8988T (cell line): ENCODE results near the gene JPH4.
"Not testable (repeated sequence)": the region's sequence is repeated elsewhere in the genome, so short reads cannot be mapped to it uniquely, and the experiment has no call there.

Source experiments
- DNase-seq: peaks from one replicate; pipeline ENCODE4 v3.0.0; 2011

JPH4 gene

DNA sequence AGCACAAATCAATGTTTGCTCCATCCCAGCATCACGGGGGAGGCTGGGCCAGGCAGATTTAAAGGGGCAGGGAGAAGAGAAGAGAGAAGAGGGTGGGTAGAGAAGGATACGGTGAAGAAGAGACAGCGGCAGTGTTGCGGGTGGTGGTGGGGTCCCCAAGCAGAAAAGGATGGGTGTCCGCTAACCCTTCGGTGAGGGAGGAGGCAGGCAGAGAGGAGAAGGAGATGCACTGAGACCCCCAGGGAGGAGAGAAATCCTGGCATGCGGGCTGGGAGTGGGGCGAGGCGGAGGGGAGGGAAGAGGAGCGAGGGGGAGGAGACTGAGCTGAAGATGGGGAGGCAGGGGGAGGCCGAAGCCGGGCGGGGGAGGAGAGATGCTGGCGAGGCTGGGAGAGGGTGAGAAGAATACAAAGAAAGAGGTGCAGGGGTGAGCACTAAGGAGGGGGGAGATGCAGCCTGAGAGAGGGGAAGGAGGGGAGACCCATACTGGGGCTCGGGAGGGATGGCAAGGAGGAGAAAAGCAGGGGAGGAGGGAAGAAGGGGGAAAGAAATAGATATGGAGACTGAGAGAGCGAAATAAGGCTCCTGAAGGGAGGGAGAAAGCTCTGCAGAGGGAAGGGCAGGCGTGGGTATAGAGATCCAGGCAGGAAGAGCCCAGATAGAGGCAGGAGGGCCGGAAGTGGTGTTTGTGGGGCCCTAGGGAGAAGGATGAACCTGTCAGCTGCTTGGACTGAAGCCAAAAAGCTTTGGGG, at the start of gene JPH4:
JPH4 (minus strand) TSS at position 231 of the 751 bp plus-strand sequence. CDS start 1,337 bp downstream, outside the sequence.
- DNase-seq, result no peak

DNA sequence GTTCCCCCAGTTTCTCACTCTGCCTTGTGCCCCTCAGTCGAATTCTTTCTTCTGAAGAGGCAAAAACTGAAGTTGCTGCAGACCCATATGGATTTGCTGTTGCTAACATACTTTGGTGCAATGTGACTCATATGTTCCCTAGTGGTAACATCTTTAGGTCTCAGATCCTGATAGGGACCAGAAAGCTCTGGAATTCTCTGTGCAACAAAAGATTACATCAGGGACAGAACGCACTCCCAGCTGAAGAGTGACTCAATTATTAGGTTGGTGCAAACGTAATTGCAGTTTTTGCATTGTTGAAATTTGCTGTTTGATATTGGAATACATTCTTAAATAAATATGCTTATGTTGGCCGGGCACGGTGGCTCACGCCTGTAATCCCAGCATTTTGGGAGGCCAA, 49.4 kb upstream of the JPH4 start:
- no peak for DNase-seq

DNA sequence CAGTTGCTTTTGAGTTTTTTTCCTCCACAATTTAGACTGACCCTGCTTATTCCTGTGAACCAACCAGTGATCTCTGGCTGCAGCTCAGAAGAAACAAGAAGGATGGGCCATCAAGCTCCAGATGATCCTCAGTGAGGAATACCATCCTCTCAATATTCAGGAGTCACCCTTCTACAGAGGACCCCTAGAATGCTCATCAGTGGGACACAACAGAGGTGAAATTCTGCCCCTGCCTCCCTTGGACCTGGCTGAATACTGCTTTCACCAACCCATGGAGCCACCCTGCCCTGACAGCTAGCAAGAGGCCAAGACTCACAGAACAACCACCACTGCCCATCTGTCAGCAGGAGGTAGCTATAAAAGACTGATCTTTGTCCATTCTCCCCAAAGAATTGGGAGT, 48.4 kb upstream of the JPH4 start:
- no peak for DNase-seq

DNA sequence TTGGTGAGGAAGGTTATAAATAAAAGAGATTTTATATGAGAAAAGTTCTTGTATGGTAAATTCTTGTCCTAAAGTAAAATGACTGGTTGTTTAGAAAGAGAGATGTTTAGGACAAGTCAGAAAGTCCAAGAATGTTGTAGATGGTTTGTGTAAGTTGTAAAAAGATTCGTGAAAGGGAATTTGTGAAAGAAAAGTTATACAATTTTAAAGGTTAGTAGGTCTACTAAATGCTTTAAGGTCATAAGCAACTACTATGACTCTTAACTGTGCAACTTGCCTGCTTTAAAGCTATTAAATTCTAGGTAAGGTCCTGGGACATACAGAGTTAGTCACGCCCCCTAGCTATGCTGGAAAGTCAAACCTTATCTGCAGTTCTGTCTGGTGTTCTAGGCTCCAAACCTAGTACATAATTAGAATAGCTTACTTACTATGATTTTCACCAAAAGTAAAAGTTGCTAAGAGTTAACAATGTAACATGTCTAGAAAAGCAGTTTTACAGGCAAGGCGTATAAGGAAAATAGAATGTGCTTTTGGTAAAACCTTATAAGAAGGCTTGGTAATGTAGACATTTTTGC, 46.3 kb upstream of the JPH4 start:
- no peak for DNase-seq

DNA sequence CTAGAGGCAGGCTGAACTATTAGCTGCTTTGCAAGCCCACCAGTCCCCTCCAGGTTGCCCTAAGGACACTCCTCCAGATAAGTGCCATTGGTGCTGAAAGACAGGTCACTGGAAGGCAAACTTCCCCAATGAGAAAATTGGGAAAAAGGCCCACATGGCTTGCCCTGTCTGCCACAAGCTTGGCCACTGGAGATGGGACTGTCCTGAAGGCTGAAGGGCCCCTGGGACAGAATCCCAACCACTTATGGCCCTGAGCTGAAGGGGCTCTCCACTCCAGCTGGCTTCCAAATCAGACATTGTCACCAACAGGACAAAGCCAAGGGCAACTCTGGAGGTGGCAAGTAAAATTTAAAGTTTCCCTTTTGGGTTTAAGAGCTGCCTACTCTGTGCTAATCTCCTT, 45.4 kb upstream of the JPH4 start:
- no peak for DNase-seq

DNA sequence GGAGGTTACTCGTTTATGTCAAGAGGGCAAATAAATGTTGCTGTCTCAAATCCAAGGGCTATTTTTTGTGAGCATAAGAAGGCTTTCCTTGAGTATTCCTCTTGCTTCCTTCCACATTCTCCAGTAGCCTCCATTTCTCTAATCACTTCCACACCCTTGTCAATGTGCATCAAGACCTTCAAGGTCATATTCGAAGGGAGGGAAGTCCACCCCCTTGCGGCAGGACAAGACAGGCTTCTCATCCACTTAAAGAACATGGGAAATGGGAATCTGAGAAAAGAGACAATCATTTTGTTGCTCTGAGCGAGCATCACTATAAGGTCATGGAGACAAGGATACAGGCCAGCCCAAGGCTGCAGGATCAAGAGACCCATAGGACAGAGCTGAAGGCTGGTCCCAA, 44.4 kb upstream of the JPH4 start:
- DNase-seq, result no peak

DNA sequence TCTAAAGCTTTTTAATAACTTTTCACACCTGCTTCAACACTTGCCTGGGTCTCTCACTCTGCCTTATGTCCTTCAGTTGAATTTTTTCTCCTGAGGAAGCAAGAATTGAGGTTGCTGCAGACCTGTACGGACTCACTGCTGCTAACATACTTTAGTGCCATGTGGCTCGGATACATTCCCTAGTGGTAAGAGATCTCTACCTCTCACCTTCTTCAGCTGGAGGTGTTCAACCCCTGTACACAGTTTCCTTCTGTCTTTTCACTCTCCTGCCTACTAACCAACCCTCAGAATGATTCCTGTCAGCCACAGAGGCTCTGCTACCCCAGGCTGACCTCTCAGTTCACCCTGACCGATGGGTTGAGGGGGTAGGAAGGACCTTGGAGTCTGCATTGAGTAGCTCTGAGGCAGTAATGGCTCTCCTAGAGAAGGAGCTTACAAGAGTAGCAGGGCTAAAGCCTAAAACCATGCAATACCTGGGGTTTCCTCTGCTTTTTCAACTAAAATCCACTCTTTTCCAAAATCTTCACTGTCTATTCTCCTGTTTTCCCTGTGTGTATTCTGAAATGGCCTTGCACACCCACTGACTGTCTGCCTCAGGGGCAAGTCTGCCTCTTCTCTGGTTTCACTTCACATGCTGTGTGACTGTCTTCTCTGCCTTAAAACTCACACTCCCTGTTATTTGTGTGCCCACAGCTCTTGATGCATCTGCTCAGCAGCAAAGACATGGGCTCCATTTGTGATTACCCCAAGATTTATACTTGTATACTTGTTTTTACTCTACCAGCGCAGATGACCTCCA, 43.5 kb upstream of the JPH4 start:
- no peak for DNase-seq

DNA sequence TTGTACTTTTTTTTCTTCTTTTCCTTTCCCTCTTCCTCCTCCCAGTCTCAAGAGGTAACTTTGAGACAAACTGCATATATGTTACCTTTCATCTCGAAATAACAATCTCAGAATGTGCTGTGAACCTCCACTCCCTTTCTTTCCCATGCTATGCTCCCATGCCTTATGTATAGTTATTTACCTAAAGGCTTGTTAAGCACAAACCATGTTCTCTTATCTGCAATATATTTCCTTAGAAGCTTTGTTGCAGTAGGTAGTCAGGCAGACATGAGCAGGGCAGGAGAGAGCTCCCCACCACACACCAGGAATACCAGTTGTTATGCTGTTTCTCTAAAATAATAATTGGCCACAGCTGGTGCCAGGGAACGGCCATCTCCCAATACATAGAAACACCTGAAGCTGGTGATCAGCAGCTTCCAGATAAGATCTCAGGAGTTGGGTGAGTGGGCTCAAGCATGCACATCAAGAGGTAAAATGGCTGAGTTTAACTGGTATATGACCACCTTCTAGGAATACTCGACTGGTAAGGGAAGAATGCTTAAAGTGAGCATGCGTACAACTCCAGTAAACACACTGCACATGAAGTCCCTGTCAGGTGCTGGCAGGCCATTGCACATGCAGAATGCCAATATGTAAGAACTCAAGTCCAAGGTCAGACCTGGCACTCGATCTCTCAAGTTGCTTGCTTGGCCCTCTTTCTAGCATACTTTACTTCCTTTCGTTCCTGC, 42.8 kb upstream of the JPH4 start:
- no peak for DNase-seq

DNA sequence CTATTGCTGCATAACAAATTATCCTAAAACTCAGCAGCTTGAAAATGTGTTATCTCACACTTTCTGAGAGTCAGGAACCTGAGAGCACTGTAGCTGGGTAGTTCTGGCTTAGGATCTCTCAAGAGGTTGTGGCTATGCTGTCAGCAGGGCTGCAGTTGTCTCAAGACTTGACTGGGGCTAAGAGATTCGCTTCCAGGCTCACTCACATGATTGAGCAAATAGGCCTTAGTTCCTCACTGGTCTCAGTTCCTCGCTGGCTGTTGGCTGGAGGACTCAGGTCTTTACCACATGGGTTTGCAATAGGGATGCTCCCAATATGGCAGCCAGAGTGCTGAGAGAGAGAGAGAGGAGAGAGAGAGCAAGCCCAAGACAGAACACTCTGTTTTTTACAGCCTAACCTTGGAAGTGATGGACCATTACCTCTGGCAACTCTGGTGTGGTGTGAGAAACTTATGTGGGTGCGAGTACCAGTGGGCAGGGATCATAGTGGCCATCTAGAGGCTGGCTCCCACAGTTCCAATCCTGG, 41.6 kb upstream of the JPH4 start:
- DNase-seq, result no peak

DNA sequence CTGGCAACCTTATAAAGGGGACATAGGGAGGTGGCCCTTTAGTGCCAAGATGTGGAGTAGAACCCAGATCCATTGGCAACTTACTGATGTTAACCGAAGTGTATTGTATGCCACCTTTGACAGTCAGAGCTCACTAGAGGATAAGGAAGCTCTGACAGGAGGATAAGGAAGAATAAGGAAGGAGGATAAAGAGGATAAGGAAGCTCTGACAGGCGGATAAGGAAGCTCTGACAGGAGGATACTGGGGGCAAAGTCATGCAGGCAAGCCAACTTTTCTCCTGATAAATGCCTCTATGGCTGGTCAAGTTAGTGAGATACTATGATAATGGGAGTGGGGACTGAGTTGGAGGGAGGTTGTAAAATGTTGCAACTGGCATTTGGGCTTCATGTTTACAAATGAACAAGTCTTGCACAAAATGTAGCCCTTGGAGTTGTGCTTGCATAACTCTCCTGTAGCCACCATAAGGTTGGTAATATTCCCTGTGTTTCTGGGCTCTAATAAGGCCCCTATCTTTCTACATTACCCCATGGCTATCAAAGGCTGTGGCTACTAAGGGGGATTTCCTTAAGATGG, 39.9 kb upstream of the JPH4 start:
- DNase-seq, result no peak

DNA sequence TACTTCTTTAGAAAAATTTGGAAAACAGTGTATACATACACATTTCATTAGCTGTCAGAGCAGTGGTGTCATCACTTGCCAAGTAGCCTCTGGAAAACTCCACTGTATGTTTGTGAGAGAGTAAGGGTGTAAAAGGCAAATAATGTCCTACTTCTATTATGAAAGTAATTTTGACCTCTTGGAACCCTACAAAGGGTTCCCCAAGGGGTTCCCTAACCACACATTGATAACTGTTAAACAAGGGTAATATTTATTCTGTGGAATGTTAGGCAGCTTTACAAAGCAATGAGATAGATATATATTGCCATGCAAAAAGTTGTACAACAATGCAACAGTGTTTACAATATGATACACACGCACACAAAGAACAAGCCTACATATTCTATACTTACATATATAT, 38.9 kb upstream of the JPH4 start:
- no peak for DNase-seq

DNA sequence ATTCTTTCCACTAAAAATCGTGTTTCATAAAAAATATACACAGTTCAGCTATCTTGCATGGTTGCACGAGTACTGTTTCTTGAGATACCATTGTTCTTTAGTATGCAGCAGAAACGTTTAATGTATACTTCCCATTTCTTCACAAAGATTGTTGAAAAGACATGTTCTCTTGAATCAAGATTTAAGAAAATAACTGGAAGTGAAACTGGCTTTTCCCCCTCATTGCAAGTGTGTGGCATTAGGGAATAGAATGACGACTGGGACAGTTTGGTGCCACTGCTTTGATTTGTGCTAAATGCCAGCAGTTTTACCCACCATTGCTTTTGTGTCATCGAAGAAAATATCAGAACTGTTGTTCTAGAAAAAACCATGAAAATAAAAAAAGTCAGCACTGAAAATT, 37.3 kb upstream of the JPH4 start:
- no peak for DNase-seq

DNA sequence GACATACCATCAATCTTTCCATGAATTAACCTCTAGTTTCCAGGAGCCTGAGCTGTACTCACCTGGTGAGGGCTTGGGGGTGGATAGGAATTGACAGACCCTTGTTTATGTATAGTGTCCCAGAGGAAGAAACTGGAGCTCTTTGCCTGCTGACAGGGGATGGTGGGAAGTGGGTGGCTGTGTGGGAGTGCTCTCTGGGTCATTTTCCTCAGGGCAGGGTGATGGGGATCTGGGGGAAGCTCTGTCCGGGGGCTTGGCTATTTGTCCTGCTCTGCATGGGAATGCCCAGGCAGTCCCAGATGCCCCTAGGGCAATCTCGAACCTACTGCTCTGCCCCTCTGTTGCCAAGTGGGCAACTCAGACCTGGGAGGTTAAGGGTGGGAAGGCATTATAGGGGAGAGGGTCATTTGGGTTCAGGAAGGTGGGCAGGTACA, 35.8 kb upstream of the JPH4 start:
- DNase-seq, result no peak

DNA sequence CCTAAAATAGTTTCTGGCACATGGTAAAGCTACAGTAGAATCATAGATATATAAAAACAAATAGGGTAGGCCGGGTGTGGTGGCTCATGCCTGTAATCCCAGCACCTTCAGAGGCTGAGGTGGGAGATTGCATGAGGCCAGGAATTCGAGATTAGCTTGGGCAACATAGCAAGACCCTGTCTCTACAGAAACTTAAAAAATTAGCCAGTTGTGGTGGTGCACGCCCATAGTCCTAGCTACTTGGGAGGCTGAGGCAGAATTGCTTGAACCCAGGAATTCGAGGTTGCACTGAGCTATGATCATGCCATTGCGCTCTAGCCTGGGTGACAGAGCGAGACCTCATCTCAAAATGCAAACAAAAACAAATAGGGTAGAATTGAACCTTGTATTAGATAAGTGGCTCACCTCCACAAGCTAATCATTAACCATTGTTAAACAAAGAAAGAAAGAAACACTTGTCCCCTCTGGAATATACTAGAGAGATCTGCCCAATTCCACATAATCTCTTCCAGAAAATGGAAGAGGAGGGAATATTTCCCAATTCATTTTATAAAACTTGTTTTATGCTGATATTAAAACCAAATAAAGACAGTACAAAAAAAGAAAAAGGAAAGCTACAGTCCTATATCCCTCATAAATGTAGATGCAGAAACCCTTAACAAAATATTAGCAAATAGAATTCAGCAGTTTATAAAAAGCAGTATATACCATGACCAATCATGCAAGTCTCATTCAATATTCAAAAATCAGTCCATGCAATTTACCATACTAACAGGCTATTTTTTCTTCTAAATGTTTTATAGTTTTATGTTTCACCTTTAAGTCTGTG, 34.9 kb upstream of the JPH4 start:
- DNase-seq, result no peak

DNA sequence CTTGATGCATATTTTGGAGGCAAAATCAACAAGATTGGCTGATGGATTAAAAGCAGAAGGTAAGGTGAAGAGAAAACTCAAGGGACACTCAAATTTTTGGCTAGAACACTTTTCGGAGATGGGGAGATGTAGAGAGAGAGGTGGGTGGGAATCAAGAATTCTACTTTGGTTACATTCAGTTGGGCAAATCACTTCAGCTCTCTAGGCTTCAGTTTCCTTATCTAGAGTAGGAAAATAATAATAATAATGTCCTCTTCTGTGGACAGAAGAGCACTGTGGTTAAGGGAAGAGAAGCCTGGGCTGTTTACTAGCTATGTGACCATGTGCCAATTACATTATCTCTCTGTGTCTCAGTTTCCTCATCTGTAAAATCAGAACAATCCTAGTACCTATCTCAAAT, 34.2 kb upstream of the JPH4 start:
- DNase-seq, result no peak

DNA sequence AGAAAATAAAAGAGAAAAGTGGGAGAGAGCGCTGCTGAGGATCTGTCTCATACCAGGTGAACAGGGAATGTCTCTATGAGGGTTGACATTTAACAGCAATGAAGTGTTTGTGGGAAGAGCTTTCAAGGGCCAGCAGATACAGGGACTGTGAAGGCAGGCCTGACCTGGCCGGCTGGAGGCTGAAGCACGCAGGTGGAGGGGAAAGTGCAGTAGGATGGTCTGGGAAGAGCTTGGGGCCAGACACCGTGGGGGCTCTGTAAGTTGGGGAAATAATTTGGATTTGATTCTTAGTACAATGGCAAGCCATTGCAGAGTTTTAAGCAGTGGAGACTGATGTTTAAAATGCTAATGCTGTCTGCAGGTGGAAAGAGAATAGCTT, 33.8 kb upstream of the JPH4 start:
- DNase-seq, result no peak

DNA sequence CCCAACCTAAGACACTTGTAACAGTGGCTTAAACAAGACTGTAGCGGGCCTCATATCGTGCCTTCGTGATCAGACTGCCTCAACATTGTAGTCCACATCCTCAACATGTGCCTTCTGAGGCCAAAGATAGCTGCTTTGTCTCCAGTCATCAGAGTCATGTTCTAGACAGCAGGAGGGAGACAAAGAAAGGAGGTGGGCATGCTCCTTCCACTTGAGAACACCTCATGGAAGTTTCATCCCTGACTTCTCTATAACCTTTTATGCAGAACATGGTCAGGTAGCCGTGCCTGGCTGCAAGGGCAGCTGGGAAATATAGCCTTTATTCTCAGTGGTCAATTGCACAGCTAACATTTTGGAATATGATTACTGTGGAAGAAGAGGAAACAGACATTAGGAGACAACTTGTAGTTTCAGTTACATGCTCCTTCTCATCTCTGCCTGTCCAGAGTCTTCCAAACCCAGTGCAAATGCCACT, 32.3 kb upstream of the JPH4 start:
- DNase-seq, result no peak

DNA sequence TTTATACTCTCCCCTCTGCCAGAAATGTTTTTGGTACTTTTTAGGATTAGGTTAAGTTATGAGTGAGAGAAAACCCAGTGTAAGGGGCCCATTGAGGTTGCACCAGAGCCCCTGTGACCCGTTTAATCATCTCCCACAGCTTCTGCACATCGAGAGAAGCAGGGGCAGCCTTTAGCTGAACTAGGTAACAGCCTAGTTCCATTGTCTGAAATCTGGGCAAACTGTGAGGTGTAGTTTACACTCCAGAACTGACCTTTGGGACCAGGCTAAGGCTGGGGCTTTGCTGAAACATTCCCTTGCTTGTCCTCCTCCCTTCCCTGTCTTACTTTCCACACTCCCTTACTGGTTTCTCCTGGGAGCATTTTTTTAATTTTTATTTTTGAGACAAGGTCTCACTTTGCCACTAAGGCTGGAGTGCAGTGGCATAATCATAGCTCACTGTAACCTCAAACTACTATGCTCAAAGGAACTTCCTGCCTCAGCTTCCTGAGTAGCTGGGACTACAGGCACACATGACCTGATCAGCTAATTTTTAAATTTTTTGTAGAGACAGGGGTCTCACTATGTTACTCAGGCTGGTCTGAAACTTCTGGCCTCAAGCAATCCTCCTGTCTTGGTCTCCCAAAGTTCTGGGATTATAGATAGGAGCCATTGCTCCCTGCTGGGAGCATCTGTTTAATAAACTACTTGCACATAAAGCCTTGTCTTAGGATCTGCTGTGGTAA, 31.7 kb upstream of the JPH4 start:
- DNase-seq, result no peak

DNA sequence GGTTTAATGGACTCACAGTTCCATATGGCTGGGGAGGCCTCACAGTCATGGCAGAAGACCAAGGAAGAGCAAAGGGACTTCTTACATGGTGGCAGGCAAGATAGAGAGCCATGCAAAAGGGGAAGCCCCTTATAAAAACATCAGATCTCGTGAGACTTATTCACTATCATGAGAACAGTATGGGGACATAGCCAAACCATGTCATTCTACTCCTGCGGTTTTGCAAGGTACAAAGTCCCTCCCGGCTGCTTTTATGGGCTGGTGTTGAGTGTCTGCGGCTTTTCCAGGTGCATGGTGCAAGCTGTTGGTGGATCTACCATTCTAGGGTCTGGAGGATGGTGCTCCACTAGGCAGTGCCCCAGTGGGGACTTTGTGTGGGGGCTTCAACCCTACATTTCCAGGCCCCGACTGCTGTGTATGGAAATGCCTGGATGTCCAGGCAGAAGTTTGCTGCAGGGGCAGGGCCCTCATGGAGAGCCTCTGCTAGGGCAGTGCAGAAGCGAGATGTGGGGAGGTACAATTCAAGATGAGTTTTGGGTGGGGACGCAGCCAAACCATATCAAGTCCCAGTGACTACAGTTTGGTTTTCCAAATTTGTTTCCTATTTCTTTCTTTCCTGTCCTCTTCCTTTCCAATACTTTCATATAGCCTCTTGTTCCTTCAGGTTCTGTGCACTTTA, 31.0 kb upstream of the JPH4 start:
- not testable (repeated sequence) for DNase-seq

DNA sequence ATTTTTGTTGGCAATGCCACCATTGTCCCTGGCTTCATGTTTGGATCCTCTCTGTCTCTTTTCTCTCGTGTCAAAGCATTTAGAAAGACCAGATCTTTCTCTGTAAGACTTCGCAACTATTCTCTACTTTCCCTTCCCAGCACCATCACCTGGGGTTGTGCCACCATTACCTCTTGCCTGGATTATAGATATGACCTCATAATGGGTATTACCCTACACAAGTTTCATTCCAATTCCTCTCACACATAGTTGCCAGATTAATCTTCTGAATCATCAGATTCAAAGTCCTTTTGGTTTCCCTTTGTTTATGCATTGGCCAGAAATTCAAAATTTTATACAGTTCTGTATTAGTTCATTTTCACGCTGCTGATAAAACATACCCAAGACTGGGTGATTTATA, 30.4 kb upstream of the JPH4 start:
- no peak for DNase-seq
